ENCODE results near the gene TRABD2A.
"Not testable (repeated sequence)": the region's sequence is repeated elsewhere in the genome, so short reads cannot be mapped to it uniquely, and the experiment has no call there.

TRABD2A gene

DNA sequence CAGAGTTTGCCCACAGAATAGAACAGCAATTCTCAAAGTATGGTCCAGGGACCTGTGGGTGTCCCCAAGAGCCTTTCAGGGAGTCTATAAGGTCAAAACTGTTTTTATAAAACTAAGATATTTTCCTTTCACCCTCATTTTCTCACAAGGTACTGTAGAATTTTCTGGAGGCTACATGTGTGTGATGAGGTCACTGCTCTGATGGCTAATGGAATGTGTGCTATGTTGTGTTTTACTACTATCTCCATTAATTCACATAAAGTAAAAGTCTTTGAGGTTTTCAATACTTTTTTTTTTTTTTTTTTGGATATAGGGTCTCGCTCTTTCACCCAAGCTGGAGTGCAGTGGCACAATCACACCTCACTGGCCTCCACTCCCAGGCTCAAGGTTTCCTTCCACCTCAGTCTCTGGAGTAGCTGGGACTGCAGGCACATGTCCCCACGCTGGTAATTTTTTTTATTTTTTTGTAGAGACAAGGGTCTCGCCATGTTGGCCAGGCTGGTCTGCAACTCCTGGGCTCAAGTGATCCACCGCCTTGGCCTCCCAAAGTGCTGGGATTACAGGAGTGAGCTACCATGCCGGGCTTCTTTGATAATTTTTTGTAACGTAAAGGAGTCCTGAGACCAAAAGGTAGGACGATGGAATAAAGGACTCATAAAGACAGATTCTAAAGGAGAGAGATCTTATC lies 1.8 kb downstream of the TRABD2A start:
- FAIRE-seq = no peak

DNA sequence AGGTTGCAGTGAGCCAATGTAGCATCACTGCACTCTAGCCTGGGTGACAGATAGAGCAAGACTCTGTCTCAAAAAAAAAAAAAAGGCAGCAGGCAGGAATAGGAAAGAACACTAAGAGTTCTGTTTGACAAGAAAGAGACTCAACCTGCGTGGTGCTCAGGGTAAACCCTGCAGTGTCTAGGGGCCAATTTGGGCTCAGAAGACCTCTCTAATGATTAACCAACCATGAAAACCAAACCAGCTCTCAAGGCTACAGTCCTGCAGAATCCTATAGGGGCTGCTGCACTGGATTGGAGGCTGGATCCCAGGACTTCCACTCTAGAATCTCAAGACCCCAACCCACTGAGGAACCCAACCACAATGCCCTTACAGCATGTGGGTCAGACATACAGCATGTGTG lies 2.4 kb downstream of the TRABD2A start:
- FAIRE-seq = no peak

DNA sequence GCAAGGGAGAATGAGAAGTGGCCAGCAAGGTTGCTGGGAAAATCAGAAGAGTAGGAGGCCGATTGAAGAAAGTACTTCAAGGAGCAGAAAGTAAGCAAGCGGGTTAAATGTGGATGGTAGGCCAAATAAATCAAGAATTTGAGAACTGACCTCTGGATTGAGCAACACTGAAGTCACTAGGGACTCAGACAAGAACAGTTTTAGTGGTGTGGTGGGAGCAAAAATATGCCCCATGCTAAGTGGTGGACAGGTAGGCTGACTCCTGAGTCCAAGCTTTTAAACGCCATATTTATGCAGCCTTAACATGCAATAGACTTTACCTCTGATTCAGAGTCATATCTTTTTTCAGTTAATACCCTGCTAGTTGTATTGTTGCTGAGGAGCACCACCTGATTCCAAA lies 4.5 kb downstream of the TRABD2A start:
- FAIRE-seq = no peak

DNA sequence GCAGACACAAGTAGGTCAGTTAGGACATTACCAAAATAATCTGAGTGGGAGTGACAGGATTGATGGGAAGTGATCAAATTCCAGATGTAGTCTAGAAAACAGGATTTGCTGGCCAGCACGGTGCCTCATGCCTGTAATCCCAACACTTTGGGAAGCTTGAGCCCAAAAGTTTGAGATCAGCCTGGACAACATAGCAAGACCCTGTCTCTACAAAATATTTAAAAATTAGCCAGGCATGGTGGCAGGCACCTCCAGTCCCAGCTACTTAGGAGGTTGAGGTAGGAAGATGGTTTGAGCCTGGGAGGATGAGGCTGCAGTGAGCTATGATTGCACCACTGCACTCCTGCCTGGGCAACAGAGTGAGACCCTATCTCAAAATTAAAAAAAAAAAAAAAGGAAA lies 5.3 kb downstream of the TRABD2A start:
- FAIRE-seq = not testable (repeated sequence)

DNA sequence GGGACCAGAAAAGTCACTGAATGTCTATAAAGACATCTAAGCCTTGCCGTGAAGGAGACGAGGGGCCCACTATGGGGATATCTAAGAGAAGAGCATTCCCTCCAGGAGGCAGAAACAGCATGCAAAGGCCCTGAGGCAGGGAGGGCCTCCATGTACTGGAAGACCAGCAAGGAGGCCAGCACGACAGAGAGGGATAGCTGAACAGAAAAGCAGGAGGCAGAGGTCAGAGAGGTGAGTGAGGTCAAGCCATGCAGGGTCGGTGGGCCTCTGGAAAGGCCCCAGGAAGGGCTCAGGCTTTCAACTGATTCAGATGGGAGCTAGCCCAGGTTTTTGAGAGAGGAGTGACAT lies 5.7 kb downstream of the TRABD2A start:
- no peak for FAIRE-seq

DNA sequence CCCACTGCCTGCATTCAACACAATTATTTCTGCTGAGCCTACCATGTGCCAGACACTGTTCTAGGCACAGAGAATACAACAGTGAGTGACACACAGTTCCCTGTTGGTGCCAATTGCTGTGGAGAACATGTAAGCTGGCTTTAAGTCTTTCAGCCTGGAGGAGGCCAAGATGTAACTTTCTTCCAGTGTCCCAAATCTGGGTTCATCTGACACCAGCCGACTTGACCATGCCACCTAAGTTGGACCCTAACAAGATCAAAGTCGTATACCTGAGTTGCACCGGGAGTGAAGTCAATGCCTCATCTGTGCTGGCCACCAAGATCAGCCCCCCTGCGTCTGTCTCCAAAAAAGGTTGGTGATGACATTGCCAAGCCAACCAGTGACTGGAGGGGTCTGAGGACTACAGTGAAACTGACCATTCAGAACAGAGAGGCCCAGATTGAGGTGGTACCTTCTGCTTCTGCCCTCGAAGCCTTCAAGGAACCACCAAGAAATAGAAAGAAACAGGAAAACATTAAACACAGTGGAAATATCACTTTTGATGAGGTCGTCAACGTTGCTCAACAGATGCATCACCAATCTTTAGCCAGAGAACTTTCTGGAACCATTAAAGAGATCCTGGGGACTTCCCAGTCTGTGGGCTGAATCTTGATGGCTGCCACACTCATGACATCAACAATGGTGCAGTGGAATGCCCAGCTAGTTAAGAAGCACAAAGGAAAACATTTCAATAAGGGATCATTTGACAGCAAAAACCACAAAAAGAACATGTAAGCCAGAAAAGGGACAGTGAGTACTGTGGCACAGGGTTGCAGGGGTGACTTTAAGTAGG lies 6.3 kb downstream of the TRABD2A start:
- no peak for FAIRE-seq

DNA sequence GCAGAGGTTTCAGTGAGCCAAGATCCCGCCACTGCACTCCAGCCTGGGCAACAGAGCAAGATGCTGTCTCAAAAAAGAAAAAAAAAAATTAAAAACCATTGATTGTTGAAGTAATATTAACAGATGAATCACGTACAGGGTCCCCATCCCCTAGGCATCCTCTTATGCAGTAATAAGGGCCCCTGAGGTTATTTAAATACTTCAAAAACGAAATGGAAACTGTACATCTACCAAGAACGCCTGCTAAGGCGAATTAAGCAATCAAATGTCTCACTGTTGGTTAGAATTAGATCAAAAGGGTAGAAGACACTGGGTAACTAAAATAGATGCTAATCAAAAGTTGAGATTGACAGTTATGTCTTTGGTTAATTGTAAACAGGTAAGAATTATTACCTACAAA lies 7.5 kb downstream of the TRABD2A start:
- no peak for FAIRE-seq

DNA sequence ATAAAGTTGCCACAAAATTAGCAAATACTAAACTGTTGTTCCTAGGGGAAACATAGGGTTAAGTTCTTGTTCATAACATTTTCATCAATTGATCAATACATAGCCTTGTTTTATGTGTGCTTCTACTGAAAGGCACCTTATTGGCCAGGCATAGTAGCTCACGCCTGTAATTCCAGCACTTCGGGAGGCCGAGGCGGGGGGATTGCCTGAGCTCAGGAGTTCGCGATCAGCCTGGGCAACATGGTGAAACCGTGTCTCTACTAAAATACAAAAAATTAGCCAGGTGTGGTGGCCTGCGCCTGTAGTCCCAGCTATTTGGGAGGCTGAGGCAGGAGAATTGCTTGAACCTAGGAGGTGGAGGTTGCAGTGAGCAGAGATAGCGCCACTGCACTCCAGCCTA lies 8.2 kb downstream of the TRABD2A start:
- not testable (repeated sequence) for FAIRE-seq

DNA sequence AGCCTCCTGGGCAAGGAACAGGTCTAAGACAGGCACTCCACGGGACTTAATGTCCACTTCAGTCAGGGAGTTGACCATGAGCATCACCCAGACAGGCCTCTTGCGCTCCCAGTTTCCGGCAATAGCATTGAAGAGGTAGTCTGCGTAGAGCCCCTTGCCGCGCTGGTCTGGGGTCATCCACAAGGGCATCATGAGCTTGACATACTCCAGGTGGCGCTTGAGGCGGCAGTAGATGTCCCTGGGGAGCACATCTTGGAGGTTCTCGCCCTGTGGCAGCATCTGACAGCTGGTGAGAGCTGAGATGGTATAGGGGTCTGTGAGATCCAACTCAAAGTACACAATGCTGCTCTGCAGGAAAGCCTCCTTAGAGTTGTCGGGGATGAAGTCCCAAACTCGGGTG lies 10.6 kb downstream of the TRABD2A start:
- no peak for FAIRE-seq

DNA sequence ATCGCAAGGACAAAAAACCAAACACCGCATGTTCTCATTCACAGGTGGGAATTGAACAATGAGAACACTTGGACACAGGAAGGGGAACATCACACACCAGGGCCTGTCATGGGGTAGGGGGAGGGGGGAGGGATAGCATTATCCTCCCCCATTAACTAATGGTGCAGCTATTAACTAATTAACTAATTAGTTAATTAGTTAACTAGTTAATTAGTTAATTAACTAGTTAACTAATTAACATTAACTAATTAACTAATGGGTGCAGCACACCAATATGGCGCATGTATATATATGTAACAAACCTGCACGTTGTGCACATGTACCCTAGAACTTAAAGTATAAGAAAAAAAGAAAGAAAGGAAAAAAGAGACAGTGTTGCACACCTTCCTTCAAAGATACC lies 12.6 kb downstream of the TRABD2A start:
- FAIRE-seq = not testable (repeated sequence)

DNA sequence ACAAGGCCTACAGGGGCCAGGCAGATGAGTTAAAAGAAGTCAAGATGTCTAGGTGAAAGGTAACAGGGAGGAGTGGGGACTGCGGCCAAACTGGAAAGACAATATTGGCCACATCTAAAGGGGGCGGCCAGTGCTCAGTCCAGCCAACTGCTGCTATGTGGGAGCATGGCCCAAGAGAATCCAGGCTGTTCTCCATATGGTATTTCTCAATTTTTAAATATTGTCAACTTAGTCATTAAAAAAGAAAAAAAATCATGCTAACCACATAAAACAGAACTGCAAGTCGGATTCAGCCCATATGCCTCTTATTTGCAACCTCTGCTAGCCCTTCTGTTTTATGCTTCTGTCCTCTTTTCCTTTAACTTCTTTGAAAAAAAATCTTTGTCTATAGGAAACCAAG lies 14.8 kb downstream of the TRABD2A start:
- FAIRE-seq = no peak

DNA sequence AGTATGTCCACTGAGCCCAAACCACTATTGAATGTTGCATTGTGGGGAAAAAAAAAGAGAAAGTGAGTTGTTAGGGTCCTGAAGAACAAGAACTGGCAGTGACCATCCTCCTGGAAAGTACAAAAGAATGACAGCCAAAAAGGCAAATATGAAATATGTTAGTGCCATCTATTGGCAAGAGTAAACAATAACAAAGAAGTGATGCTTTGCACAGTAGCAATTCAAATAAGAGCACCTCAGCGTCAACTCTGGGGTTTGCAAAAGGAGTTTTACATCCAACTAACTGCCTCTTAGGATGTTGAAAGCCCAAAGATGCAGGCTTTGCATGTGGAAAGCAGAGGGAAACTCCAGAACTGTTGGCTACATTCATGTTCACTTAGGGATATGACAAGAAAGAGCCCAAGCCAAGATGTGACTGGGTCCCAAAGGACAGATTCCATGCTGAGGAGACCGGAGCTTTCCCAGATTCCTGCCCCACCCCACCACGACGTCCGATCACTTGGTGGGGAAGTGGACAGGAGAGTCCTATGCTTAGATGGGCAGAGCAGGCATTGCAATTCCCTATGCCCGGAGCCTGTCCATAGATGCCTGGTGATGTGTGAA lies 15.6 kb downstream of the TRABD2A start:
- peak; percentile 67 for FAIRE-seq

DNA sequence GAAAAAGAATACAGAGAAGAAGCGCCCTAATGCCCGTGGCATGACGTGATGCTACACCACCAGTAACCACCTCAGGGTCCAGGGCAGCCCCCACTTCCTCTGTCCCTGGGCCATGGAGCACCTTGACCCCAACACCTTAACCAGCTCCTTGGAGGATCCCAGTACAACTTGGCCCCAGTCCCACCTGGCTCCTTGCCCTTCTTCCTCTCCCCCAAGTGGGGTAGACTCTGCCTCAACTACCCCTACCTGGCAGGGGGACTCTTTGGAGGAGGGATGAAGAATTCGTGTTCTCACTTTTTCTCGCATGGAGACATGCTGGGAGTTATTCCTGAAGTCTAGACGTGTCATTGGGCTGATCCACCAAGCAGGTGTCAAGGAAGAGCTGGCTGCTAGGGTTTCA lies 18.9 kb downstream of the TRABD2A start:
- no peak for FAIRE-seq

DNA sequence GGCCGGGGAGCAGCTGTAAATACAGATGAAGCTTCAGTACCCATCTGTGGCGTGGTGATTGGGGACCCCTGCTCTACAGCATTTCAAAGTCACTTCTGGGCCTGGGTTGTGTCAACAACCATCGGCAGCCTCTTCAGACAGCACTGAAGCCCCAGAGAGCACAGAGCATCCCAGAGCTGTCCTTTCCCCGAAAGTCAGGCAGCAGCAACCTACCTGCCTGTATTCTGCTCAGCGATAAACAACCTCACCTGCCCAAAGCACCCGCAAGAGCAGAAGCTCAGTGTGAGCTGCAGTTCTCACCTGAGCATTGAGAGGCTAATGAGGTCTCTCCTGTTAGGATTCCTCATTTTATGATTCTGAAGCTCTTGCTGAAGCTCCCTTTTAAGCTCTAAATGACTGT lies 19.3 kb downstream of the TRABD2A start:
- no peak for FAIRE-seq

DNA sequence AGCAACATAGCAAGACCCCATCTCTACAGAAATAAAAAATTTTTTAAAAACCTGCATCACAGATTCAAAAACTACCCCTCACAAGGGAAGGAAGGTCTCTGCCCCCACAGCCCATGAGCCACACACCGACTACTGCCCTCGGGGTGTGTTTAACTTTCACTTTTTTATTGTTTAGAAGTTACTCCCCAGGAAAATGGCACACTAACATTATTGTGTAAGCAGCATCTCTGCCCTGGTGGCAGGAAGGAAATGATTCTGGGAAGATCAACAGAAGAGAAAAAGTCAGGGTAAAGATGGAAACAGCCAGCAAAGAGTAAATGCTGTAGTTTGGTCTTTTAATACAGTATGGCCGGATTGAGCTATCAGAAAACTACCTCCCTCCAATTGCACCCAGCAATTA lies 21.9 kb downstream of the TRABD2A start:
- no peak for FAIRE-seq

DNA sequence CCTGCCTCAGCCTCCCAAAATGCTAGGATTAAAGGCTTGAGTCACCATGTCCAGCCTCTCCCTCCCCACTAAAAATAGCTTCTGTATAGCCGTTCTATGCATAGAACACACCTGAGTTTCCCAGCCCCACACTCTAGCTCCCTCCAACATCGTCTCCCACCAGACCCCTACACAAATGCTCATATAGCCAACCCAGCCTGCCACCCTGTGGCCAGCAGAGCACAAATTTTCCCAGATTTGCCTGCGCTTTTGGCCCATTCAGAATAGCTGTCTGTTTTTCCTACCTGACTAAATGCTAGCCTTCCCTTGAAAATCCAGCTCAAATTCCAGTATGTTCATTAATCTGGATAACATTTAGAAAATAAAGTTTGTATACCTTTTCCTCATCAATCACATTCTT lies 22.8 kb downstream of the TRABD2A start:
- FAIRE-seq = no peak

DNA sequence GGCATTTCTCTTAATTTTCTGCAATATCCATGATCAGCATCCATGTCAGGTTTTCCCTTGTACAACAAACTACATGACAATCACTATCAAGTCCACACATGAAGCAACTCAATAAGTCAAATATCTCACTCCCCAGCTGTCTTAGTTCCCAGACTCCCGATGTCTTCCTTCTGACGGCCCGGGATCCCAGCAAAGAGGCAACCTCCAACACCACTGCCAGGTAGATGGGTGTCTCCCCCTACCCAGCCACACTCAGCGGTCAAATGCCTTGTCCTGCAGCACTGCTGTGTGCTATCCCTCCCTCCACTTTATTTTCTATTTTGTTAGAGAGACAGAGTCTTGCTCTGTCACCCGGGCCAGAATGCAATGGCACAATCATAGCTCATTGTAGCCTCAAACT lies 23.3 kb downstream of the TRABD2A start:
- no peak for FAIRE-seq

DNA sequence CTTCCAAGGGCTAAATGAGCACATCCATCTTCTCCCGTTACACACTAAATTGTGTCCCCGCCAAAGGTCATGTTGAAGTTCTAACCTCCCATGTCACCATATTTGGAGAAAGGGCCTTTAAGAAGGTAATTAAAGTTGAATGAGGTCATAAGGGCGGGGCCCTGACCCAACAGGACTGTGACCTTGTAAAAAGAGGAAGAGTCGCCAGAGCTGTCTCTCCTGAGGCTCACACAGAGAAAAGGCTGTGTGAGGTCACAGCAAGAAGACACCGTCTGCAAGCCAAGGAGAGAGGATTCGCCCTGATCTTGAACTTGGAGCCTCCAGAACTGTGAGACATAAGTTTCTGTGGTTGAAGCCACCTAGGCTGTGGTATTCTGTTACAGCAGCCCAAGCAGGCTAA lies 24.1 kb downstream of the TRABD2A start:
- FAIRE-seq = no peak

DNA sequence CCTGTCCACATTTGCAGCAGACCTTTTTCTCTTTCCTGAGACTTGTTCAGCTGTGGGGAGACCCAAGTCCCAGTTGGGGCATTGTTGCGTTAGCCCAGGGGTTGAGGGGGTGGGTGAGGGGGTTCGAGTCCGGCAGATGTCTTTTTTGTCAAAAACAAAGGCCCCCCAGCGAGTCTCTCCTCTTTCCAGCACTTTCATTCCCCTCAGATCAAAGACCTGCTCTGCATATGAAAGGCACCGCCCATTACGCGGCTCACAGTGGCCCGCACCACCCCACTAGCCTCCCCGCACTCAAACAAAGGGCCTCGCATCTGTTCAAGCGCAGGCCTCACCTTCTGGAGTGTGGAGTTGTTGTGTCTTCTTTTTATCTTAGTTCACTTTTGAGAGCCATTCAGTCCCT lies 25.2 kb downstream of the TRABD2A start:
- no peak for FAIRE-seq

DNA sequence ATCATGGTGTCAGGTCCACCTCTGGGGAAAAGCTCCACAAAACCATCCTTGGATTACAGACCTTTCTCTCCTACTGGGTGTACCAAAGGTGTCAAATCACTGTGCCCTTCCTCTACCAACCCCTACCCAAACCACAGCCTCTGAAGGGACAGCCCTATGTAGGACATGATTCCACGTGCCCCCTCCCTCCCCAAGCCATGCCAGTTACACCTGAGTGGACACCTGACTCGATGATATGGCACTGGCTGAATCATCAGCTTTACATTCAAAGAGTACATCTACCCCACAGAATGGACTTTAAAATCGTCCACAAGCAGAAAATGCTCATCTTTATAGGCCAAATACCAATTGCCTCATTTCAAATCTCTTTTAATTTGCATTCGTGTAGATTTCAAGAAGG lies 26.0 kb downstream of the TRABD2A start:
- no peak for FAIRE-seq

DNA sequence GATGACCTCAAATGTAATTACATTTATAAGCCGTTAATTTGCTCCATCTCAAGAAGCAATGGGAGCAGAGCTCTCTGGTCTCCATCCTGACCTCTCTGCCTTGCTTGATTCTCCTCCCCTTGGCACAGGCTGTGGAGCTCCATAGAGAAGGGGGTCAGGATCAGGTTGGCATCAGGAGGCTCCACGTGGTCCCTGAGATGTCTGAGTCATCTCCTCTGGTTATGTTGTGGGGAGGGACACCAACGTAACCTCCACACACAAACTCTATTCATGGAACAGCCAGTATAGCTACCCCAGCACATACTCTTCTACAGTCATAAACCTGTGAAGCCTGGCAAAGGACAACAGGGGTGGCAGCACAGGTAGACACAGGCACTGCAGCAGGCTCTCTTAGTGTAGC lies 29.0 kb downstream of the TRABD2A start:
- no peak for FAIRE-seq

DNA sequence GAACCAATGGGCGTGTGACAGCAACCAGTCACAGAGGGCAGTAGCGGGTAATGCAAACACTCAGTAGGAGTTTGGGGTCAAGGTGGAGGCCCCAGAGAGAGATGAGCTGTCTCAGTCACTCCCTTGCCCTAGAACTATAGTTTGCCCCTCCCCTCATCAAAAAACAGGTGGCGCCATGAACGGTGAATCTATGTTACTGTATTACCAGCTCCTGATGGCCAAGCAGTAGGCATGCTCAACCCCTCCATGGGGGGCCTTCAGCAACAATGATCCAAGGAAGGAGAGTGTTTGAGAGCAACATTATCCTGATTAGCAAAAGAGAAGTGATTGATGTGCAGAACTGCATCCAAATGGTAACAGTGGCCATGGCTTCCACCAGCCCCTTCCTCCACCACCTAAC lies 30.4 kb downstream of the TRABD2A start:
- FAIRE-seq = no peak

DNA sequence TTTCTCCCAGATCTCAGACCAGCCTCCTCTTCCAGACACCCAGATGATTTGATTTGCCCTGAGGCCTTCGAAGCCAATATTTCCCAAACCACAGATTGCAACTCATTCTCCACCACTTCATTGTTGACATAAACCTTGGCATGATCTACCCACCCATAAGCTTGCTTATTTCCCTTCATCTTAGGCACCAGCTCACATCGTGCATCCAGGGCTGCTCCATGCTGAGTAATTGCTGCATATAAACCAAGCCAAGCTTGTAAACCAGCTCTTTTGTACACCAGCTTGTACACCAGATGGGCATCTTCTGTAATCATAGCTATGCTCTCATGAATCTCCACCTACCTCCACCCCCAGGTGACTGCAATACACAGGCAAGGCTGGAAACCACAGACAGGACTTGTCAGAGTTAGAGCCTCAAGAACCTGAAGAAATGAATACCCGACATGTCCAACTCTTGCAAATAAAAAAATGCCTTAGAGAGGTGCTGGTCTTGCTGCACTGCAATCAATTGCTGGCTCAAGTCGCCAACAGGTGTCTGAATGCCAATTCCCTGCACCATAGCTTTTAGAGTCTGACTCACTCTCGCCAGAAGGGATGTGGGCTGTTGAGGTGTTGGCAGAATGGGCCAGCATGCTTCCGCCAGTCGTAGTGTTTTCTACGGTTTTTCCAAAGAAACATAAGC lies 31.5 kb downstream of the TRABD2A start:
- no peak for FAIRE-seq
